Endothelial cell of umbilical vein (primary cell): ENCODE data around the gene LHFPL2. TPM values are rescaled to one million over a fixed set of nuclear protein-coding genes. Genes with fewer than 3 reads are reported as not detected.

Experiments used
- BruUV-seq: library from RNA; stranded (reverse); fragments of 400-500 nt; replicated peaks from 2 replicates; lab custom pipeline; 2021; lab: Mats Ljungman, UMichigan
- CTCF ChIA-PET: fragments of 300-600, 350-600 bp; sonication (Branson Sonifier 250); formaldehyde crosslinking; loops from one replicate; lab custom pipeline; 2021; ENCODE audit warnings: antibody characterized with exemption, inconsistent platforms; lab: Charles Lee
- POLR2A ChIA-PET: fragments of 300-600, 350-600 bp; sonication (Branson Sonifier 250); formaldehyde crosslinking; loops from one replicate; lab custom pipeline; 2021; ENCODE audit warnings: antibody characterized with exemption, inconsistent platforms; lab: Charles Lee
- DNase-seq: peaks from one replicate; pipeline ENCODE4 v3.0.0-alpha.2; 2011; ENCODE audit warnings: low read depth, low spot score
- FAIRE-seq: peaks from 2 replicates; lab custom pipeline; 2011; peaks lifted over from hg19 to GRCh38; lab: Jason Lieb, UNC
- H2AFZ ChIP-seq: 2 replicates; pipeline ENCODE4 v1.6.0; 2012; ENCODE audit warnings: low read depth, low read length, control low read depth, inconsistent platforms
- H3K27ac ChIP-seq: 2 replicates; pipeline ENCODE4 v1.5.1; 2011; ENCODE audit warnings: low read depth, mild to moderate bottlenecking, control low read depth, low read length, moderate library complexity; ENCODE audit not compliant: insufficient read depth
- H3K27me3 ChIP-seq, 2 experiments: 2 replicates each; pipeline versions ENCODE4 v1.6.0 to v1.6.1; 2011; ENCODE audit warnings: low read length in 2 of 2, mixed read lengths in 1 of 2; ENCODE audit not compliant: control insufficient read depth in 2 of 2, insufficient read depth in 2 of 2
- H3K36me3 ChIP-seq, 2 experiments: 2 replicates in 1 of 2; 3 replicates in 1 of 2; pipeline ENCODE4 v1.5.1; 2011; ENCODE audit warnings: low read length in 2 of 2, mild to moderate bottlenecking in 1 of 2, moderate library complexity in 1 of 2; ENCODE audit not compliant: control insufficient read depth in 2 of 2, insufficient read depth in 2 of 2; ENCODE audit errors: extremely low read depth in 1 of 2
- H3K4me1 ChIP-seq: 3 replicates; pipeline ENCODE4 v1.5.1; 2011; ENCODE audit warnings: mild to moderate bottlenecking, low read length; ENCODE audit not compliant: control insufficient read depth, insufficient read depth; ENCODE audit errors: extremely low read depth
- H3K4me2 ChIP-seq: 2 replicates; pipeline ENCODE4 v1.6.1; 2011; ENCODE audit warnings: low read length, control low read depth, mixed read lengths; ENCODE audit not compliant: insufficient read depth
- H3K4me3 ChIP-seq, 3 experiments: fragments of 200-600 bp in 1 of 3; sonication (generic), shearing (Covaris generic) in 1 of 3; replicated peaks in 1 of 3; 2 replicates each; pipeline ENCODE4 v1.5.1; 2011 to 2016; ENCODE audit warnings: control low read depth in 3 of 3, low read length in 3 of 3, mild to moderate bottlenecking in 2 of 3, inconsistent platforms in 1 of 3, low read depth in 1 of 3, moderate library complexity in 1 of 3; ENCODE audit not compliant: insufficient read depth in 1 of 3
- H3K79me2 ChIP-seq: 2 replicates; pipeline ENCODE4 v1.6.0; 2012; ENCODE audit warnings: low read length, inconsistent platforms; ENCODE audit not compliant: control insufficient read depth, insufficient read depth
- H3K9ac ChIP-seq: replicated peaks from 2 replicates; pipeline ENCODE3; 2011; ENCODE audit warnings: low read length, control low read depth; ENCODE audit not compliant: insufficient read depth; ENCODE audit errors: extremely low read depth
- H3K9me1 ChIP-seq: replicated peaks from 3 replicates; pipeline ENCODE4 v1.6.0; 2011; ENCODE audit warnings: mild to moderate bottlenecking, low read length; ENCODE audit not compliant: control insufficient read depth, insufficient read depth; ENCODE audit errors: extremely low read depth
- H3K9me3 ChIP-seq: replicated peaks from 2 replicates; pipeline ENCODE4 v1.5.1; 2012; ENCODE audit warnings: low read length, inconsistent platforms; ENCODE audit not compliant: control insufficient read depth, insufficient read depth
- H4K20me1 ChIP-seq: replicated peaks from 2 replicates; pipeline ENCODE3; 2011; ENCODE audit warnings: mild to moderate bottlenecking, low read length; ENCODE audit not compliant: control insufficient read depth, insufficient read depth; ENCODE audit errors: extremely low read depth
- CTCF ChIP-seq, 2 donors: IDR thresholded peaks; 1 replicate in 1 of 2; 2 replicates in 1 of 2; pipeline ENCODE4 v1.5.1; 2011; ENCODE audit warnings: low read length in 2 of 2, mild to moderate bottlenecking in 2 of 2, moderate library complexity in 2 of 2, control low read depth in 1 of 2, inconsistent platforms in 1 of 2, low read depth in 1 of 2; ENCODE audit not compliant: insufficient read depth in 1 of 2; ENCODE audit errors: extremely low read depth in 1 of 2
- EZH2 ChIP-seq: IDR thresholded peaks from 2 replicates; pipeline ENCODE4 v1.6.1; 2012; ENCODE audit warnings: borderline replicate concordance, low read depth, mild to moderate bottlenecking, moderate library complexity, low read length, inconsistent platforms; ENCODE audit not compliant: severe bottlenecking
- FOS ChIP-seq: IDR thresholded peaks from 2 replicates; pipeline ENCODE4 v1.6.1; 2011; ENCODE audit warnings: mild to moderate bottlenecking, low read length, moderate library complexity, borderline replicate concordance; ENCODE audit not compliant: insufficient read depth
- GATA2 ChIP-seq: IDR thresholded peaks from 2 replicates; pipeline ENCODE4 v1.7.0; 2011; ENCODE audit warnings: low read depth, mild to moderate bottlenecking, moderate library complexity, mixed read lengths, low read length; ENCODE audit not compliant: insufficient read length, insufficient read depth
- JUN ChIP-seq: IDR thresholded peaks from 2 replicates; pipeline ENCODE4 v1.6.1; 2011; ENCODE audit warnings: borderline replicate concordance, low read depth; ENCODE audit not compliant: insufficient read length, insufficient read depth
- MYC ChIP-seq: IDR thresholded peaks from one replicate; pipeline ENCODE4 v1.6.1; 2011; ENCODE audit warnings: mild to moderate bottlenecking, low read depth, low read length
- POLR2A ChIP-seq: IDR thresholded peaks from 2 replicates; pipeline ENCODE4 v1.6.1; 2012; ENCODE audit warnings: low read depth, mild to moderate bottlenecking, control low read depth, low read length
- POLR2AphosphoS5 ChIP-seq: IDR thresholded peaks from 2 replicates; pipeline ENCODE4 v1.6.1; 2012; ENCODE audit warnings: low read depth, mild to moderate bottlenecking, control low read depth, low read length, moderate library complexity; ENCODE audit not compliant: insufficient read depth
- dilution Hi-C: fragments of 300-500 bp; cut with MboI; formaldehyde crosslinking; loops from one replicate; pipeline ENCODE4 v1.15.0; 2019; ENCODE audit warnings: low sequenced_read_pairs; ENCODE audit not compliant: extremely low pct_ligation_motif_present
- intact Hi-C: fragments of 100-400 bp; cut with micrococcal nuclease; formaldehyde crosslinking; loops from one replicate; pipeline ENCODE4 v1.10.0; 2022
- polyA plus RNA-seq, 4 experiments: library from polyadenylated mRNA; depleted of rRNA in 3 of 4; stranded (reverse) in 3 of 4; unstranded in 1 of 4; fragments of >200 nt; gene quantifications; 2 replicates each; pipeline versions ENCODE4 v1.2.1 to v1.2.3, GENCODE V29; 2011 to 2012; ENCODE audit warnings: missing spikeins in 1 of 4
- total RNA-seq: library from RNA; stranded (reverse); gene quantifications from 2 replicates; pipeline ENCODE4 v1.2.3, GENCODE V29; 2021
- TF ChIP-seq, protein P1 (sequence below): IDR thresholded peaks from 2 replicates; pipeline ENCODE4 v1.6.1; 2011; ENCODE audit not compliant: insufficient read depth, insufficient read length

Gene LHFPL2
- total and polyA plus RNA-seq, 2 donors (not counting 3 experiments of a cell fraction or from before 2014, with no cell fraction given): 9.6 to 36.3 TPM

DNA sequence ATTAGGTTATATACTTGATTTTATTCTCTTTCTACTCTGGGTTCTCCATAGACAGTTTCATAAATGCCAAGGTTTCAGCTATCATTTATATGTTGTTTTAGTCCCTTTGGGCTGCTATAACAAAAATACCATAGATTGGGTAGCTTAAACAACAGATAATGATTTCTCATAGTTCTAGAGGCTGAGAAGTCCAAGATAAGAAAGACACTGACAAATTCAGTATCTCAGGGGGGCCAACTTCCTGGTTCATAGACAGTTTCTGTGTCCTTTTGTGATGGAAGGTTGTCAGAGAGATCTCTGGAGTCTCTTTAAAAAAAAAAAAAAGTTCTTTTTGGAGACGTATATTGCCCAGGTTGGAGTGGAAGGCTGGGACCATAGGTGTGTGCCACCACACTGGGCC, 174.8 kb downstream of the LHFPL2 start:
- no peaks in the 10 kb centered on the region for H3K4me1 ChIP-seq
- DNase-seq (no peak), FAIRE-seq (no peak)
- no peaks in the 10 kb centered on the region for H3K9me3 ChIP-seq
- no peaks in the 10 kb centered on the region for H3K27me3 ChIP-seq
- TF ChIP-seq CTCF (IDR thresholded peaks at IDR 0.05; ENCODE audit: extremely low read depth in 1 of 2, insufficient read depth in 1 of 2, low read depth in 1 of 2, low read length in 2 of 2) (no peak), FOS (no peak), MYC (no peak), EZH2 (no peak), JUN (no peak), GATA2 (no peak), POLR2AphosphoS5 (no peak), POLR2A (no peak)
- TF ChIP-seq, protein P1, sequence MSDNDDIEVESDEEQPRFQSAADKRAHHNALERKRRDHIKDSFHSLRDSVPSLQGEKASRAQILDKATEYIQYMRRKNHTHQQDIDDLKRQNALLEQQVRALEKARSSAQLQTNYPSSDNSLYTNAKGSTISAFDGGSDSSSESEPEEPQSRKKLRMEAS: no peak
- no peaks in the 10 kb centered on the region for H4K20me1 ChIP-seq
- H3K9me1 ChIP-seq: no peaks in the 10 kb centered on the region
- dilution Hi-C loops (no loop called here), intact Hi-C loops (loop anchor here (2.0 to 5.0 kb wide), 2 partner anchors 31 to 659 kb away; no protein-coding TSS in a partner anchor)
- no peaks in the 10 kb centered on the region for H3K79me2 ChIP-seq
- H3K27ac ChIP-seq: no peak overlapping the region
- no peak overlapping the region for H3K4me3 ChIP-seq
- no TSS peak for BruUV-seq
- ChIA-PET CTCF (interaction anchor here (0.7 to 6.2 kb wide), 10 partner anchors 29 to 659 kb away, joined by 3 to 61 read pairs (median 4); no protein-coding TSS in a partner anchor), POLR2A (no interaction called here)
- H3K9ac ChIP-seq: no peak overlapping the region
- no peak overlapping the region for H2AFZ ChIP-seq
- H3K36me3 ChIP-seq: no peaks in the 10 kb centered on the region
- no peak overlapping the region for H3K4me2 ChIP-seq
